WERI-Rb-1 (cell line): ENCODE measurements around the gene CXCL1.

Experiments
- DNase-seq: peaks from one replicate; pipeline ENCODE4 v3.0.0-alpha.2; 2020
- H3K27ac ChIP-seq: fragments of 250-450 bp; sonication (Bioruptor Pico); 2 replicates; pipeline ENCODE4 v1.5.1; 2020; ENCODE audit warnings: mild to moderate bottlenecking, moderate library complexity
- H3K27me3 ChIP-seq: fragments of 250-450 bp; sonication (Bioruptor Pico); 2 replicates; pipeline ENCODE4 v1.5.1; 2021; ENCODE audit warnings: mild to moderate bottlenecking, low read depth, moderate library complexity; ENCODE audit not compliant: insufficient read depth, severe bottlenecking
- H3K36me3 ChIP-seq: fragments of 250-450 bp; sonication (Bioruptor Pico); 2 replicates; pipeline ENCODE4 v1.5.1; 2020; ENCODE audit warnings: mild to moderate bottlenecking, moderate library complexity
- H3K4me3 ChIP-seq: 2 replicates; pipeline ENCODE4 v1.5.1; 2011; ENCODE audit warnings: low read depth, mild to moderate bottlenecking, control low read depth, low read length
- H3K9me3 ChIP-seq: fragments of 250-450 bp; sonication (Bioruptor Pico); 2 replicates; pipeline ENCODE4 v1.5.1; 2021; ENCODE audit warnings: mild to moderate bottlenecking, moderate library complexity; ENCODE audit not compliant: severe bottlenecking
- TF ChIP-seq, protein P1 (sequence below): IDR thresholded peaks from 2 replicates; pipeline ENCODE4 v1.5.1; 2011; ENCODE audit warnings: low read depth, mild to moderate bottlenecking, control low read depth, inconsistent platforms, low read length

CXCL1 gene

DNA sequence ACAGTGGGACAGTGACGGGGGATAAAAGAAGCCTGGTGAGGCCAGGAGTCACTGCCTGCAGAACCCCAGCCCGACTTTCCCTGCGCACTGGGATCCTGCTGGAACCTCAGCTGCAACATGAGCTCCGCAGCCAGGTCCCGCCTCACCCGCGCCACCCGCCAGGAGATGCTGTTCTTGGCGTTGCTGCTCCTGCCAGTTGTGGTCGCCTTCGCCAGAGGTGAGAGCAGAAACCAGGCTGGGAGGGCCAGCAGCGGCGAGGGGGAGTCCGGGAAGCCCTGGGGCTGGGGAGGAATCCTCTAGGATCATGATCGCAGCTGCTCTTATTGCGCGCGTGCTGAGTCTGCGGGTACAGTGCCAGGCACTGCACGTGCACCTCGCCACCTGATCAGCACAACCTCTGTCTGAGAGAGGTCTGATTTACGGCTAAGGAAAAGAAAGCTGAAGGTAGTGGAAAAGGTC is 15.9 kb upstream of the CXCL1 start, which contains the start of gene PF4V1:
TSS of gene PF4V1 (plus strand) at position 51 of the 459 bp plus-strand sequence. CDS start at position 118, 67 bp downstream.
- Histone ChIP-seq H3K9me3 (no peaks in the 10 kb centered on the region), H3K4me3 (no peak within 1 kb of the TSS), H3K27ac (no peak within 1 kb of the TSS), H3K36me3 (no peaks in the 10 kb centered on the region), H3K27me3 (no peaks in the 10 kb centered on the region)
- DNase-seq: no peak
- TF ChIP-seq, protein P1, sequence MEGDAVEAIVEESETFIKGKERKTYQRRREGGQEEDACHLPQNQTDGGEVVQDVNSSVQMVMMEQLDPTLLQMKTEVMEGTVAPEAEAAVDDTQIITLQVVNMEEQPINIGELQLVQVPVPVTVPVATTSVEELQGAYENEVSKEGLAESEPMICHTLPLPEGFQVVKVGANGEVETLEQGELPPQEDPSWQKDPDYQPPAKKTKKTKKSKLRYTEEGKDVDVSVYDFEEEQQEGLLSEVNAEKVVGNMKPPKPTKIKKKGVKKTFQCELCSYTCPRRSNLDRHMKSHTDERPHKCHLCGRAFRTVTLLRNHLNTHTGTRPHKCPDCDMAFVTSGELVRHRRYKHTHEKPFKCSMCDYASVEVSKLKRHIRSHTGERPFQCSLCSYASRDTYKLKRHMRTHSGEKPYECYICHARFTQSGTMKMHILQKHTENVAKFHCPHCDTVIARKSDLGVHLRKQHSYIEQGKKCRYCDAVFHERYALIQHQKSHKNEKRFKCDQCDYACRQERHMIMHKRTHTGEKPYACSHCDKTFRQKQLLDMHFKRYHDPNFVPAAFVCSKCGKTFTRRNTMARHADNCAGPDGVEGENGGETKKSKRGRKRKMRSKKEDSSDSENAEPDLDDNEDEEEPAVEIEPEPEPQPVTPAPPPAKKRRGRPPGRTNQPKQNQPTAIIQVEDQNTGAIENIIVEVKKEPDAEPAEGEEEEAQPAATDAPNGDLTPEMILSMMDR: no peak

DNA sequence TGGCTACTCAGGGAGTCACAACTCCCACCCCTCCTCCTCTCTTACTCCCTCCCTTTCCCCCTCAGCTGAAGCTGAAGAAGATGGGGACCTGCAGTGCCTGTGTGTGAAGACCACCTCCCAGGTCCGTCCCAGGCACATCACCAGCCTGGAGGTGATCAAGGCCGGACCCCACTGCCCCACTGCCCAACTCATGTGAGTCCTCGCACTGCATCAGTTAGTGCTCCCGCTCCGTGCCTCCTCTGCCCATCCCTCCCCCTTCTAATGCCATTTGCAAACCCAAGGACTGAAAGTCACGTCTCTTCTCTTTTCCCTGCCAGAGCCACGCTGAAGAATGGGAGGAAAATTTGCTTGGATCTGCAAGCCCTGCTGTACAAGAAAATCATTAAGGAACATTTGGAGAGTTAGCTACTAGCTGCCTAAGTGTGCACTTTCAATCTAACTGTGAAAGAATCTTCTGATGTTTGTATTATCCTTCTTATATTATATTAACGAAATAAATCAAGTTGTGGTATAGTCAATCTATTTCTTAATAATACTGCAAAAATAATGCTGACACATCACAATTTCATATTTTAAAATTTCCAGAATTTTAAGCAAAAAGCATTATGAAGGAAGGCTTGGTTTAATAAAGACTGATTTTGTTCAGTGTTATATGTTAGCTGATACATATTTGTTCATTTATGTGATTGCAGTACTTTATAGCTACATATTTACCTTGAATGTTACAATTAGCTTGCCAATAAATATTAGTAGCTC is 15.3 kb upstream of the CXCL1 start:
- TF ChIP-seq, protein P1: no peak
- Histone ChIP-seq H3K4me3 (no peak overlapping the region), H3K27me3 (no peaks in the 10 kb centered on the region), H3K9me3 (no peaks in the 10 kb centered on the region), H3K36me3 (no peaks in the 10 kb centered on the region), H3K27ac (no peak overlapping the region)
- no peak for DNase-seq

DNA sequence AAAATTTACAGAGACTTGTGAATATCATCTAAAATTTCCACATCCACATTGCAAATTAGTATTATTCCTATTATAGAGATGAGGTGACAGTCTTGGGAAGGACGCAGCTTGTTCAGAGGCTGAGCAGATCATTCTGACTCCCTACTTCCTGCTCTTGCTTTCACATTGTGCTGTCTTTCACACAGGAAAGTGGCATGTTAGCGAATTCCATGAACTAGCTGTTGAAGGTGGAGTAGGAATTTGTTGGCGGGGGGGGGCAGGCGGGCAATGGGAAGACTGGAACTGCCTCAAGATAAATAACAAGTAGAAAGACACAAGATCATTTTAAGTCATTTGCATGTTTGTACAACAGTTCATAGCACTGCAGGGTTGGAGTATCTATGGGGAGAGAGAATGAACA is 13.8 kb upstream of the CXCL1 start:
- no peaks in the 10 kb centered on the region for H3K36me3 ChIP-seq
- no peaks in the 10 kb centered on the region for H3K27me3 ChIP-seq
- H3K4me3 ChIP-seq: no peak overlapping the region
- H3K9me3 ChIP-seq: no peaks in the 10 kb centered on the region
- H3K27ac ChIP-seq: no peak overlapping the region
- no peak for DNase-seq
- TF ChIP-seq, protein P1: no peak

DNA sequence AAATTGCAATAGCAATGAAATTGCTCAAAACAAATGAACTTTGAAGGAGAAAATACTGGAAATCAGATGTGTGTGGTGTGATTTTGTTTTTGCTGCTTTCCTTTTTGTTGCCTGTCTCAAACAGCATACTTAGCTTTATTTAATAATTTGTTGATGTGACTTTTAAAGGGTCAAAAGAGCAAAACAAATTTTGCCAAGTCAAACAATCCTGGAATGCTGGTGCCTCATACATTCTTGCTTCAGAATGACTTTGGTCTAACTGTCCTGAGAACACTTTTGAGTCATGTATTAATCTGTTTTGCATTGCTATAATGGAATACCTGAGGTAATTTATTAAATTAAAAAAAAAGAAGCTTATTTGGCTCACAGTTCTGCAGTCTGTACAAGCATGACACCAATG is 12.7 kb upstream of the CXCL1 start:
- no peaks in the 10 kb centered on the region for H3K9me3 ChIP-seq
- H3K4me3 ChIP-seq: no peak overlapping the region
- TF ChIP-seq, protein P1: no peak
- H3K27ac ChIP-seq: no peak overlapping the region
- no peak for DNase-seq
- no peaks in the 10 kb centered on the region for H3K36me3 ChIP-seq
- H3K27me3 ChIP-seq: no peaks in the 10 kb centered on the region

DNA sequence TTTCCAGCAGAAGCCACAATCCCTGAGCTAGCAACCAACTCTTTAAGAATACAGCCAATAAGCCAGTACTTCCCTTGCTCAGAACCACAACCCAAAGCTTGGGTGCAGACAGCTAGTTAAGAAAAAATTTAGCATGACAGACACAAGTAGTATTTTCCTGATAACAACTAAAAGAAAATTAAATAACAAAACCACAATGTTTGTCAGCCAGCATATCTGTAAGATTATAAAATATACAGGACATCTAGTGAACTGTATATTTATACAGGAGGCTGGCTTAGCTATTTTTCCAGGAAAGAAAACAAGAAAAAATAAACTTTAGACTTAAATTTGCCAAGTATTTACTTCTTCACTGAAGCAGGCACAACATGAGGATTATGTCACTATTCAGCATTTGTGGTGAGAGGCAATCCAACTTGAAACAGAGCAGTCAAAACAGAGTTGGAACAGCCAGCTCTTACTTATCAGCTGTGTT is 9.5 kb upstream of the CXCL1 start:
- no peak for DNase-seq
- H3K27ac ChIP-seq: no peak overlapping the region
- H3K36me3 ChIP-seq: no peaks in the 10 kb centered on the region
- no peaks in the 10 kb centered on the region for H3K27me3 ChIP-seq
- H3K4me3 ChIP-seq: no peak overlapping the region
- TF ChIP-seq, protein P1: no peak
- H3K9me3 ChIP-seq: no peaks in the 10 kb centered on the region
